Measurements from ENCODE around the gene PHGDH.
"Not testable (repeated sequence)": the region's sequence is repeated elsewhere in the genome, so short reads cannot be mapped to it uniquely, and the experiment has no call there.

PHGDH gene

GRCh38 chr1:119766374-119766794 is 54.6 kb downstream of the PHGDH start:
- DNase-seq (ENCODE audit: low spot score) = no peak

GRCh38 chr1:119767486-119767885 is 55.8 kb downstream of the PHGDH start:
- DNase-seq (ENCODE audit: low spot score) = no peak

- DNase-seq (ENCODE audit: low spot score) = no peak
Measured at GRCh38 chr1:119768778-119769177, 57.0 kb downstream of the PHGDH start, which contains the start of gene HMGCS2. TSS of gene HMGCS2 (minus strand) at chr1:119768905. CDS start at chr1:119768844, 61 bp downstream.

- DNase-seq (ENCODE audit: low spot score) = peak; percentile 56
Measured at GRCh38 chr1:119771016-119771415, 59.3 kb downstream of the PHGDH start.

GRCh38 chr1:119771770-119772169 is 60.0 kb downstream of the PHGDH start:
- DNase-seq (ENCODE audit: low spot score) = no peak

- no peak for DNase-seq (ENCODE audit: low spot score)
Measured at GRCh38 chr1:119772298-119772697, 60.6 kb downstream of the PHGDH start.

- peak; percentile 65 for DNase-seq (ENCODE audit: low spot score)
Measured at GRCh38 chr1:119773711-119774241, 62.0 kb downstream of the PHGDH start.

- no peak for DNase-seq (ENCODE audit: low spot score)
Measured at GRCh38 chr1:119774746-119775490, 63.2 kb downstream of the PHGDH start.

GRCh38 chr1:119778359-119778758 is 66.6 kb downstream of the PHGDH start:
- DNase-seq (ENCODE audit: low spot score) = no peak

- no peak for DNase-seq (ENCODE audit: low spot score)
Measured at GRCh38 chr1:119778886-119779560, 67.3 kb downstream of the PHGDH start.

GRCh38 chr1:119779869-119780356 is 68.2 kb downstream of the PHGDH start:
- no peak for DNase-seq (ENCODE audit: low spot score)

- no peak for DNase-seq (ENCODE audit: low spot score)
Measured at GRCh38 chr1:119781434-119782210, 69.9 kb downstream of the PHGDH start.

- DNase-seq (ENCODE audit: low spot score) = no peak
Measured at GRCh38 chr1:119782631-119783325, 71.0 kb downstream of the PHGDH start.

- no peak for DNase-seq (ENCODE audit: low spot score)
Measured at GRCh38 chr1:119783354-119784185, 71.8 kb downstream of the PHGDH start.

- DNase-seq (ENCODE audit: low spot score) = no peak
Measured at GRCh38 chr1:119784191-119784781, 72.6 kb downstream of the PHGDH start.

GRCh38 chr1:119786046-119786445 is 74.3 kb downstream of the PHGDH start:
- not testable (repeated sequence) for DNase-seq (ENCODE audit: low spot score)

GRCh38 chr1:119786473-119787050 is 74.8 kb downstream of the PHGDH start:
- not testable (repeated sequence) for DNase-seq (ENCODE audit: low spot score)

GRCh38 chr1:119787776-119788175 is 76.0 kb downstream of the PHGDH start:
- DNase-seq (ENCODE audit: low spot score) = no peak

- no peak for DNase-seq (ENCODE audit: low spot score)
Measured at GRCh38 chr1:119790451-119791198, 78.9 kb downstream of the PHGDH start.
